Measurements from ENCODE around the gene LRCH2.
"Not testable (repeated sequence)": the region's sequence is repeated elsewhere in the genome, so short reads cannot be mapped to it uniquely, and the experiment has no call there.

Gene LRCH2

GRCh38 chrX:115232933-115233496 is 881 bp downstream of the LRCH2 start:
- no peak overlapping the region for H3K4me3 Mint-ChIP-seq
- no peak overlapping the region for H3K27ac Mint-ChIP-seq
- H3K36me3 Mint-ChIP-seq (ENCODE audit: low read depth) = no peaks in the 10 kb centered on the region
- no peaks in the 10 kb centered on the region for H3K9me3 Mint-ChIP-seq
- peaks cover 2% of the 10 kb centered on the region for H3K4me1 Mint-ChIP-seq (ENCODE audit: low read depth)
- H3K27me3 Mint-ChIP-seq = peaks cover 70% of the 10 kb centered on the region
- DNase-seq = no peak

DNA sequence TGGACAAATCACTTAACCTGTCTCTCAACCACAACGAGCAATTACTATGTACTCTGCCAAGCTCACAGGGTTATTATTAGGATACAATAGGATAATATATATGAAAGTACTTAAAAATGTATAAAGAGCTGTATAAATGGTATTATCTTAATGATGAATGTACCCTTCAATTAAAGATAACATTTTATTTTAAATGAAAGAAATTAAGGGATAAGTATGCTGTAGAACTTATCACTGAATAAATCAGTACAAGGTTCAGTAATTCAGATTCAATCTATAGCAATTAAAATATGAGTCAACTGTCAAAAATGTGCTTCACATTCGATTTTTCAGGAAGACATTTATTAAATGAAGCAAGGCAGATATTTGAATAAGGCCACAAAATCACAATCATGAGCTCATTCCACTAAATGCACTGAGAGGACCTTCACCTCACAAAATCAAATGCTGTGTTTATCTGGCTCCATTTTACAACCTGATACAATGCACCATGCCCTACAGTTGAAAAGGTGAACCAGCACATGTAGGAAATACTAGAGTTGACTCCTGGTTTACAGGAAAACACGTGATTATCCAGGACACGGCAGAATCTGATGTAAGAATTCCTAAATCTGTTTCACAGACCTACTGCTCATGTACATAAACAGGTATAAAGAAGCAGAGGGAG is 4.4 kb downstream of the LRCH2 start:
- Mint-ChIP-seq H3K36me3 (ENCODE audit: low read depth) (no peaks in the 10 kb centered on the region), H3K9me3 (no peaks in the 10 kb centered on the region), H3K4me1 (ENCODE audit: low read depth) (peaks cover 2% of the 10 kb centered on the region), H3K4me3 (no peak overlapping the region), H3K27ac (no peak overlapping the region), H3K27me3 (peaks cover 43% of the 10 kb centered on the region)
- DNase-seq = no peak

GRCh38 chrX:115226929-115227328 is 7.0 kb downstream of the LRCH2 start:
- H3K27ac Mint-ChIP-seq = no peak overlapping the region
- H3K4me3 Mint-ChIP-seq = no peak overlapping the region
- DNase-seq = no peak
- no peaks in the 10 kb centered on the region for H3K9me3 Mint-ChIP-seq
- peaks cover 24% of the 10 kb centered on the region for H3K27me3 Mint-ChIP-seq
- no peaks in the 10 kb centered on the region for H3K4me1 Mint-ChIP-seq (ENCODE audit: low read depth)
- no peaks in the 10 kb centered on the region for H3K36me3 Mint-ChIP-seq (ENCODE audit: low read depth)

GRCh38 chrX:115217346-115217745 is 16.6 kb downstream of the LRCH2 start:
- not testable (repeated sequence) for H3K4me3 Mint-ChIP-seq; DNase-seq; H3K4me1 Mint-ChIP-seq (ENCODE audit: low read depth); H3K9me3 Mint-ChIP-seq; H3K36me3 Mint-ChIP-seq (ENCODE audit: low read depth); H3K27ac Mint-ChIP-seq
- peaks cover 38% of the 10 kb centered on the region for H3K27me3 Mint-ChIP-seq

DNA sequence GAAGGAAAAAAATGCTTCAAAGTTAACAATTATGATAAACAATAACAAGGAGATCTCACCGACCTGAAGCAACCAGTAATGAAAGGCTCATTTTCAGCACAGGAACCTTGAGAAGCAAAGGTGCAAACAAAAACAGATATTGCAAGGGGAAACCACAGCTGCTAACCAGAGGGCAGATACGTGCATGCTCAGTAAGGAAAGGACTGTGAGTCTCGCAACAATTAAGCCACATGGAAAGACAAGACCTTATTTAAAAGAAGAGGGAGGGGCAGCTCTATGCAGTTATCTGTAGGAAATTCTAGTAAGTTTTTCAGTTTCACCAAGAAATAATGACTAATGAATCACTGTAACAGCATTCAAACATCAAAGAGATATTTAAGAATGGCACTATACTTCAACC is 19.3 kb downstream of the LRCH2 start:
- peaks cover 37% of the 10 kb centered on the region for H3K27me3 Mint-ChIP-seq
- H3K36me3 Mint-ChIP-seq (ENCODE audit: low read depth) = no peaks in the 10 kb centered on the region
- no peaks in the 10 kb centered on the region for H3K9me3 Mint-ChIP-seq
- H3K4me1 Mint-ChIP-seq (ENCODE audit: low read depth) = no peaks in the 10 kb centered on the region
- H3K27ac Mint-ChIP-seq = no peak overlapping the region
- no peak overlapping the region for H3K4me3 Mint-ChIP-seq
- DNase-seq = no peak

GRCh38 chrX:115214151-115214550 is 19.7 kb downstream of the LRCH2 start:
- Mint-ChIP-seq H3K36me3 (ENCODE audit: low read depth) (no peaks in the 10 kb centered on the region), H3K4me3 (no peak overlapping the region), H3K27ac (no peak overlapping the region), H3K4me1 (ENCODE audit: low read depth) (no peaks in the 10 kb centered on the region), H3K9me3 (no peaks in the 10 kb centered on the region), H3K27me3 (peaks cover 39% of the 10 kb centered on the region)
- no peak for DNase-seq

DNA sequence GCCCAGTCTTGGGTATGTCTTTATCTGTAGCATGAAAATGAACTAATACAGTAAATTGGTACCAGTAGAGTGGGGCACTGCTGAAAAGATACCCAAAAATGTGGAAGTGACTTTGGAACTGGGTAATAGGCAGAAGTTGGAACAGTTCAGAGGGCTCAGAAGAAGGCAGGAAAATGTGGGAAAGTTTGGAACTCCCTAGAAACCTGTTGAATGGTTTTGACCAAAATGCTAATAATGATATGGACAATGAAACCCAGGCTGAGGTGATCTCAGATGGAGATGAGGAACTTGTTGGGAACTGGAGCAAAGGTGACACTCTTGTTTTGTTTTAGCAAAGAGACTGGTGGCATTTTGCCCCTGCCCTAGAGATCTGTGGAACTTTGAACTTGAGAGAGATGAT is 24.3 kb downstream of the LRCH2 start:
- not testable (repeated sequence) for H3K4me3 Mint-ChIP-seq; DNase-seq; H3K4me1 Mint-ChIP-seq (ENCODE audit: low read depth); H3K27ac Mint-ChIP-seq; H3K9me3 Mint-ChIP-seq; H3K36me3 Mint-ChIP-seq (ENCODE audit: low read depth)
- peaks cover 37% of the 10 kb centered on the region for H3K27me3 Mint-ChIP-seq

DNA sequence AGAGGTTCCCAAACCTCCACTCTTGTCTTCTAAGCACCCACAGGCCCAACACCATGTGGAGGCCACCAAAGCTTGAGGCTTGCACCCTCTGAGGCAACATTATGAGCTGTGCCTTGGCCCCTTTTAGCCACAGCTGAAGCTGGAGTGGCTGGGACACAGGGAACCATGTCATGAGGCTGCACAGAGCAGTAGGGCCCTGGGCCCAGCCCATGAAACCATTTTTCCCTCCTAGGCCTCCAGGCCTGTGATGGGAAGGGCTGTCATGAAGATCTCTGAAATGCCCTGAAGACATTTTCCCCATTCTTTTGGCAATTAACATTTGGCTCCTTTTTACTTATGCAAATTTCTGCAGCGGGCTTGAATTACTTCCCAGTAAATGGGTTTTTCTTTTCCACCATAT is 29.9 kb downstream of the LRCH2 start:
- no peak overlapping the region for H3K4me3 Mint-ChIP-seq
- H3K36me3 Mint-ChIP-seq (ENCODE audit: low read depth) = no peaks in the 10 kb centered on the region
- H3K27me3 Mint-ChIP-seq = peaks cover 19% of the 10 kb centered on the region
- H3K27ac Mint-ChIP-seq = no peak overlapping the region
- DNase-seq = no peak
- no peaks in the 10 kb centered on the region for H3K4me1 Mint-ChIP-seq (ENCODE audit: low read depth)
- H3K9me3 Mint-ChIP-seq = peaks cover 18% of the 10 kb centered on the region

DNA sequence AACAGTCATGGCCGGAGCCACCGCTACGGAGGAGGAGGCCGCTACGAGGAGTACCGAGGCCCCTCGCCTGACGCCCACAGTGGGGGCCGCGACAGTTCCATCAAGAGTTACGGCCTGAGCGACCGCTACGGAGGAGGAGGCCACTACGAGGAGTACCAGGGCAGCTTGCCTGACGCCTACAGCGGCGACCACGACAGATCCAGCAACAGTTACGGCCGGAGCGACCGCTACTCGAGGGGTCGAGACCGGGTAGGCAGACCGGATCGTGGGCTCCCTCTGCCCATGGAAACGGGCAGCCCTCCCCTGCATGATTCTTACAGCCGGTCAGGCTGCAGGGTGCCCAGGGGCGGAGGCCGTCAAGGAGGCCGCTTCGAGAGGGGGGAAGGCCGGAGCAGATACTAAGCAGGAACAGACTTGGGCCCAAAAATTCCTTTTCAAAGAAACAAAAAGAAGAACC is 41.6 kb downstream of the LRCH2 start:
- no peak for DNase-seq
- H3K27me3 Mint-ChIP-seq = peaks cover 3% of the 10 kb centered on the region
- H3K9me3 Mint-ChIP-seq = peaks cover 5% of the 10 kb centered on the region
- no peaks in the 10 kb centered on the region for H3K36me3 Mint-ChIP-seq (ENCODE audit: low read depth)
- no peaks in the 10 kb centered on the region for H3K4me1 Mint-ChIP-seq (ENCODE audit: low read depth)
- H3K27ac Mint-ChIP-seq = no peak overlapping the region
- no peak overlapping the region for H3K4me3 Mint-ChIP-seq

GRCh38 chrX:115191490-115192243 is 42.2 kb downstream of the LRCH2 start:
- H3K27ac Mint-ChIP-seq = no peak overlapping the region
- H3K36me3 Mint-ChIP-seq (ENCODE audit: low read depth) = no peaks in the 10 kb centered on the region
- peaks cover 3% of the 10 kb centered on the region for H3K27me3 Mint-ChIP-seq
- no peak for DNase-seq
- H3K4me3 Mint-ChIP-seq = no peak overlapping the region
- H3K9me3 Mint-ChIP-seq = peaks cover 5% of the 10 kb centered on the region
- H3K4me1 Mint-ChIP-seq (ENCODE audit: low read depth) = no peaks in the 10 kb centered on the region

- Mint-ChIP-seq H3K4me3 (no peak overlapping the region), H3K27ac (no peak overlapping the region), H3K36me3 (ENCODE audit: low read depth) (no peaks in the 10 kb centered on the region), H3K27me3 (peaks cover 3% of the 10 kb centered on the region), H3K4me1 (ENCODE audit: low read depth) (no peaks in the 10 kb centered on the region), H3K9me3 (peaks cover 5% of the 10 kb centered on the region)
- no peak for DNase-seq
These were observed 43.0 kb downstream of the LRCH2 start for GRCh38 chrX:115190636-115191489.

- Mint-ChIP-seq H3K9me3 (peaks cover 5% of the 10 kb centered on the region), H3K36me3 (ENCODE audit: low read depth) (no peaks in the 10 kb centered on the region), H3K4me1 (ENCODE audit: low read depth) (no peaks in the 10 kb centered on the region), H3K27ac (no peak overlapping the region), H3K27me3 (peaks cover 3% of the 10 kb centered on the region), H3K4me3 (no peak overlapping the region)
- no peak for DNase-seq
These were observed 44.0 kb downstream of the LRCH2 start for GRCh38 chrX:115189646-115190635.

DNA sequence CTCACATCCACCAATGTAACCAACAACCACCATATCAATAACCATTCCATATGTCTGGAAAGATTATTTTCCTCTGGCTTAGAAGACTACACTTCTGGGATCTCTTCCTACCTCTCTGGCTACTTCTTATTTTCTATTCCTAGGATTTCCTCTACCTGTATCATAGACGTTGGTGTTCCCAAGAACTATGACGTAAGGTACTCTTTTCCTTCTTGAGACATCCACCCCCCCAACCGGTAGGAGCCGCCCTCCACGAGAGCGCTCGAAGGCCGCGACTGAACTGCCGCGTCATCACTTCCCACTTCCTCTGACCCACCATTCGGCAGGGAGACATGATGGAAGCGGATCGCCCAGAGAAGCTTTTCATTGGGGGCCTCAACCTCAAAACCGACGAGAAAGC is 44.8 kb downstream of the LRCH2 start, which contains the start of gene RBMXL3:
Gene RBMXL3 (plus strand): TSS at position 301 of the 400 bp plus-strand sequence. CDS start 32 bp downstream, at position 333.
- Mint-ChIP-seq H3K4me1 (ENCODE audit: low read depth) (no peaks in the 10 kb centered on the region), H3K4me3 (no peak within 1 kb of the TSS), H3K27me3 (peaks cover 3% of the 10 kb centered on the region), H3K27ac (no peak within 1 kb of the TSS), H3K36me3 (ENCODE audit: low read depth) (no peaks in the 10 kb centered on the region), H3K9me3 (peaks cover 5% of the 10 kb centered on the region)
- DNase-seq = no peak

All from activated T-cell treated with anti-CD3 and anti-CD28 coated beads, Interleukin-2, amount 50 U/mL, for 24 hours (primary cell).